Keratinocyte (primary cell): Measurements from ENCODE around the gene PKD2.

Experiments used
- EZH2 ChIP-seq: IDR thresholded peaks from one replicate; pipeline ENCODE4 v1.6.1; 2012; ENCODE audit warnings: inconsistent platforms, mild to moderate bottlenecking, low read length, moderate library complexity
- TF ChIP-seq, protein P1 (sequence below), 3 experiments: IDR thresholded peaks in 1 of 3; conservative IDR thresholded peaks in 1 of 3; optimal IDR thresholded peaks in 1 of 3; 2 replicates in 2 of 3; 3 replicates in 1 of 3; pipeline versions ENCODE3 to v1.5.1; 2011; ENCODE audit warnings: low read length in 3 of 3, mild to moderate bottlenecking in 3 of 3, moderate library complexity in 2 of 3, control low read depth in 1 of 3, inconsistent platforms in 1 of 3; ENCODE audit not compliant: insufficient read depth in 2 of 3; ENCODE audit errors: extremely low read depth in 1 of 3

DNA sequence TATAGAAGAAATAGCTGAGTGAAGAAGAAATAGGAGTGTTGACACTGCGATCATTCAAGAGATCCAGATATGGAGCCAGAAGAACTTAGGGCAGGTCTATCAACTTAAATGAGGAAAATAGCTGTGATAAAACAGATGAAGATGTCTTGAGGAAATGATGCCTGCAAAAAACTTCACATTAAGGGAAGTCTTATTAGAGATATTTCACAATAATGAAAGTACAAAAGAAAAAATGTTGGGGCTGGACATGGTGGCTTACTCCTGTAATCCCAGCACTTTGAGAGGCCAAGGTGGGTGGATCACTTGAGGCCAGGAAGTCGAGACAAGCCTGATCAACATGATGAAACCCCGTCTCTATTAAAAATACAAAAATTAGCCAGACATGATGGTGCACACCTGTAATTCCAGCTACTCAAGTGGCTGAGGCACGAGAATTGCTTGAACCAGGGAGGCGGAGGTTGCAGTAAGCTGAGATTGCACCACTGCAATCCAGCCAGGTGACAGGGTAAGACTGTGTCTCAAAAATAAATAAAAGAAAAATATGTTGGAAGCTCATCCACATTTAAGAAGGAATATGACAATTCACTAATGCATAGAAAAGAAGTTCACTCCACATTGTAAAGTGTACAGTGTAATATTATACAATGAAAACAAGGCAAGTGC lies 56.3 kb downstream of the PKD2 start:
- TF ChIP-seq, protein P1, sequence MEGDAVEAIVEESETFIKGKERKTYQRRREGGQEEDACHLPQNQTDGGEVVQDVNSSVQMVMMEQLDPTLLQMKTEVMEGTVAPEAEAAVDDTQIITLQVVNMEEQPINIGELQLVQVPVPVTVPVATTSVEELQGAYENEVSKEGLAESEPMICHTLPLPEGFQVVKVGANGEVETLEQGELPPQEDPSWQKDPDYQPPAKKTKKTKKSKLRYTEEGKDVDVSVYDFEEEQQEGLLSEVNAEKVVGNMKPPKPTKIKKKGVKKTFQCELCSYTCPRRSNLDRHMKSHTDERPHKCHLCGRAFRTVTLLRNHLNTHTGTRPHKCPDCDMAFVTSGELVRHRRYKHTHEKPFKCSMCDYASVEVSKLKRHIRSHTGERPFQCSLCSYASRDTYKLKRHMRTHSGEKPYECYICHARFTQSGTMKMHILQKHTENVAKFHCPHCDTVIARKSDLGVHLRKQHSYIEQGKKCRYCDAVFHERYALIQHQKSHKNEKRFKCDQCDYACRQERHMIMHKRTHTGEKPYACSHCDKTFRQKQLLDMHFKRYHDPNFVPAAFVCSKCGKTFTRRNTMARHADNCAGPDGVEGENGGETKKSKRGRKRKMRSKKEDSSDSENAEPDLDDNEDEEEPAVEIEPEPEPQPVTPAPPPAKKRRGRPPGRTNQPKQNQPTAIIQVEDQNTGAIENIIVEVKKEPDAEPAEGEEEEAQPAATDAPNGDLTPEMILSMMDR (optimal IDR thresholded peaks at IDR 0.05 in 1 of 3, IDR thresholded peaks at IDR 0.05 in 1 of 3, conservative IDR thresholded peaks at IDR 0.05 in 1 of 3; ENCODE audit: extremely low read depth in 1 of 3, insufficient read depth in 2 of 3, low read length in 3 of 3), result no peak
- TF ChIP-seq EZH2, result no peak
